CD14-positive monocyte (primary cell): ENCODE measurements around the gene SLU7. TPM values are rescaled to one million over a fixed set of nuclear protein-coding genes. Genes with fewer than 3 reads are reported as not detected.

Source experiments
- DNase-seq, 3 donors: peaks; one replicate each; pipeline ENCODE4 v3.0.0-alpha.2; 2011 to 2022
- H2AFZ ChIP-seq: 2 replicates; pipeline ENCODE4 v1.6.0; 2012; ENCODE audit warnings: mild to moderate bottlenecking, low read depth, low read length, inconsistent platforms; ENCODE audit not compliant: insufficient read depth, poor library complexity, severe bottlenecking
- H3K27ac ChIP-seq, 2 donors: 1 replicate in 1 of 2; 2 replicates in 1 of 2; pipeline ENCODE4 v1.5.1; 2012 to 2013; ENCODE audit warnings: low read length in 2 of 2, control low read depth in 1 of 2, inconsistent platforms in 1 of 2, low read depth in 1 of 2, mild to moderate bottlenecking in 1 of 2
- H3K27me3 ChIP-seq, 2 donors: one replicate each; pipeline versions ENCODE4 v1.6.0 to v1.6.1; 2011 to 2013; ENCODE audit warnings: low read length in 2 of 2; ENCODE audit not compliant: control insufficient read depth in 2 of 2, insufficient read depth in 2 of 2
- H3K36me3 ChIP-seq, 2 donors: replicated peaks in 1 of 2; 1 replicate in 1 of 2; 2 replicates in 1 of 2; pipeline versions ENCODE4 v1.5.1 to v1.6.1; 2012 to 2013; ENCODE audit warnings: low read length in 2 of 2, control low read depth in 1 of 2, inconsistent platforms in 1 of 2, mild to moderate bottlenecking in 1 of 2; ENCODE audit not compliant: insufficient read depth in 2 of 2, control insufficient read depth in 1 of 2
- H3K4me1 ChIP-seq, 2 donors: 1 replicate in 1 of 2; 2 replicates in 1 of 2; pipeline versions ENCODE4 v1.5.1 to v1.6.1; 2012 to 2013; ENCODE audit warnings: low read length in 2 of 2, control low read depth in 1 of 2, inconsistent platforms in 1 of 2, mild to moderate bottlenecking in 1 of 2, moderate library complexity in 1 of 2; ENCODE audit not compliant: insufficient read depth in 2 of 2, control insufficient read depth in 1 of 2
- H3K4me2 ChIP-seq: replicated peaks from 2 replicates; pipeline ENCODE3; 2012; ENCODE audit warnings: low read length, moderate library complexity, mild to moderate bottlenecking; ENCODE audit not compliant: poor library complexity, severe bottlenecking; ENCODE audit errors: extremely low read depth
- H3K4me3 ChIP-seq, 3 experiments: fragments of 200-600 bp in 1 of 3; sonication (generic) in 1 of 3; replicated peaks in 1 of 3; 1 replicate in 2 of 3; 2 replicates in 1 of 3; pipeline ENCODE4 v1.5.1; 2011 to 2013; ENCODE audit warnings: low read length in 3 of 3, mild to moderate bottlenecking in 3 of 3, control low read depth in 2 of 3, low read depth in 2 of 3, inconsistent platforms in 1 of 3, moderate library complexity in 1 of 3
- H3K79me2 ChIP-seq: 2 replicates; pipeline ENCODE4 v1.6.0; 2012; ENCODE audit warnings: mild to moderate bottlenecking, control low read depth, inconsistent platforms, low read length, moderate library complexity; ENCODE audit not compliant: insufficient read depth
- H3K9ac ChIP-seq: 2 replicates; pipeline ENCODE4 v1.6.0; 2017; ENCODE audit warnings: low read length, mild to moderate bottlenecking; ENCODE audit not compliant: insufficient read depth, poor library complexity, severe bottlenecking
- H3K9me3 ChIP-seq, 2 donors: replicated peaks in 1 of 2; 1 replicate in 1 of 2; 2 replicates in 1 of 2; pipeline versions ENCODE4 v1.5.1 to v1.6.1; 2012 to 2013; ENCODE audit warnings: low read length in 2 of 2, control low read depth in 1 of 2; ENCODE audit not compliant: control insufficient read depth in 1 of 2, insufficient read depth in 1 of 2
- H4K20me1 ChIP-seq: 2 replicates; pipeline ENCODE4 v1.6.0; 2012; ENCODE audit warnings: mild to moderate bottlenecking, low read length, control low read depth, moderate library complexity; ENCODE audit not compliant: insufficient read depth
- H3K27ac Mint-ChIP-seq, 7 donors: one replicate each; pipeline ENCODE4 v1.8.0; 2020; ENCODE audit warnings: mild to moderate bottlenecking in 7 of 7, mixed read lengths in 7 of 7, moderate library complexity in 6 of 7, inconsistent platforms in 2 of 7
- H3K27me3 Mint-ChIP-seq, 3 donors: one replicate each; pipeline ENCODE4 v1.8.0; 2021 to 2022; ENCODE audit warnings: low read depth in 3 of 3, mild to moderate bottlenecking in 3 of 3, mixed read lengths in 3 of 3, moderate library complexity in 3 of 3, inconsistent platforms in 1 of 3
- H3K36me3 Mint-ChIP-seq, 2 donors: one replicate each; pipeline ENCODE4 v1.8.0; 2020; ENCODE audit warnings: mixed read lengths in 2 of 2, inconsistent platforms in 1 of 2, mild to moderate bottlenecking in 1 of 2
- H3K4me1 Mint-ChIP-seq: one replicate; pipeline ENCODE4 v1.8.0; 2020; ENCODE audit warnings: mild to moderate bottlenecking, mixed read lengths
- H3K4me3 Mint-ChIP-seq, 2 donors: one replicate each; pipeline ENCODE4 v1.8.0; 2020; ENCODE audit warnings: mild to moderate bottlenecking in 2 of 2, mixed read lengths in 2 of 2, moderate library complexity in 1 of 2
- H3K9me3 Mint-ChIP-seq, 7 donors: one replicate each; pipeline ENCODE4 v1.8.0; 2020 to 2022; ENCODE audit warnings: mixed read lengths in 7 of 7, mild to moderate bottlenecking in 6 of 7, moderate library complexity in 6 of 7, inconsistent platforms in 2 of 7
- WGBS: methylation state at CpG from one replicate; pipeline ENCODE4 v1.1.5; 2013; ENCODE audit warnings: missing lambda C conversion rate; ENCODE audit not compliant: insufficient coverage; 5-methylcytosine and 5-hydroxymethylcytosine counted together
- intact Hi-C, 2 donors: fragments of 100-400 bp; cut with micrococcal nuclease; formaldehyde crosslinking; loops; one replicate each; pipeline versions ENCODE4 v1.15.0 to v1.15.1; 2023
- polyA plus RNA-seq, 3 donors: library from polyadenylated mRNA; depleted of rRNA in 1 of 3; unstranded in 2 of 3; stranded (reverse) in 1 of 3; fragments of 300-500 nt in 2 of 3; fragments of >200 nt in 1 of 3; fragmentation: Illumina TruSeq in 2 of 3; gene quantifications; 1 replicate in 2 of 3; 2 replicates in 1 of 3; pipeline ENCODE4 v1.2.3, GENCODE V29; 2012 to 2021
- TF ChIP-seq, protein P1 (sequence below): fragments of 200-600 bp; IDR thresholded peaks from one replicate; pipeline ENCODE4 v1.8.0; 2022; ENCODE audit warnings: antibody characterized with exemption, mild to moderate bottlenecking

Gene SLU7
- polyA plus RNA-seq, 3 donors: 38.4 to 61.6 (median 42.3) TPM

GRCh38 chr5:160399402-160400353 is 19.2 kb downstream of the SLU7 start, which contains the start of gene FAM200C:
Gene FAM200C (minus strand): TSS chr5:160400054. CDS start chr5:160395490, 4,564 bp downstream.
- H3K4me3 ChIP-seq: peak within 1 kb of the TSS; percentile 65 to 93 (median 71)
- H4K20me1 ChIP-seq: no peaks in the 10 kb centered on the region
- peak within 1 kb of the TSS; percentile 84 for H3K4me2 ChIP-seq
- DNase-seq: peak; percentile 70 to 85 (median 82)
- H3K36me3 ChIP-seq: peaks cover 30 to 35% of the 10 kb centered on the region in 2 donors
- peaks cover 10 to 14% of the 10 kb centered on the region in 2 donors for H3K4me1 ChIP-seq
- Mint-ChIP-seq H3K36me3 (peaks cover 27 to 29% of the 10 kb centered on the region in 2 donors), H3K27me3 (peaks cover 0 to 2% (median 0%) of the 10 kb centered on the region in 3 donors), H3K9me3 (no peaks in the 10 kb centered on the region), H3K27ac (peak within 1 kb of the TSS; percentile 64 to 87 (median 79)), H3K4me3 (peak within 1 kb of the TSS; percentile 86 to 91), H3K4me1 (peaks cover 14% of the 10 kb centered on the region)
- intact Hi-C loops: no loop called here
- H3K79me2 ChIP-seq: peaks cover 12% of the 10 kb centered on the region
- peak within 1 kb of the TSS; percentile 97 for H2AFZ ChIP-seq
- H3K27ac ChIP-seq: peak within 1 kb of the TSS in 1 of 2 donors; percentile 77
- TF ChIP-seq, protein P1, sequence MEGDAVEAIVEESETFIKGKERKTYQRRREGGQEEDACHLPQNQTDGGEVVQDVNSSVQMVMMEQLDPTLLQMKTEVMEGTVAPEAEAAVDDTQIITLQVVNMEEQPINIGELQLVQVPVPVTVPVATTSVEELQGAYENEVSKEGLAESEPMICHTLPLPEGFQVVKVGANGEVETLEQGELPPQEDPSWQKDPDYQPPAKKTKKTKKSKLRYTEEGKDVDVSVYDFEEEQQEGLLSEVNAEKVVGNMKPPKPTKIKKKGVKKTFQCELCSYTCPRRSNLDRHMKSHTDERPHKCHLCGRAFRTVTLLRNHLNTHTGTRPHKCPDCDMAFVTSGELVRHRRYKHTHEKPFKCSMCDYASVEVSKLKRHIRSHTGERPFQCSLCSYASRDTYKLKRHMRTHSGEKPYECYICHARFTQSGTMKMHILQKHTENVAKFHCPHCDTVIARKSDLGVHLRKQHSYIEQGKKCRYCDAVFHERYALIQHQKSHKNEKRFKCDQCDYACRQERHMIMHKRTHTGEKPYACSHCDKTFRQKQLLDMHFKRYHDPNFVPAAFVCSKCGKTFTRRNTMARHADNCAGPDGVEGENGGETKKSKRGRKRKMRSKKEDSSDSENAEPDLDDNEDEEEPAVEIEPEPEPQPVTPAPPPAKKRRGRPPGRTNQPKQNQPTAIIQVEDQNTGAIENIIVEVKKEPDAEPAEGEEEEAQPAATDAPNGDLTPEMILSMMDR: no peak
- 0% methylated on average over 35 of the region's 41 CpGs for WGBS
- no peaks in the 10 kb centered on the region for H3K27me3 ChIP-seq
- H3K9me3 ChIP-seq: no peaks in the 10 kb centered on the region
- H3K9ac ChIP-seq: peak within 1 kb of the TSS; percentile 84

GRCh38 chr5:160398806-160399205 is 20.1 kb downstream of the SLU7 start:
- peaks cover 21 to 27% of the 10 kb centered on the region in 2 donors for H3K36me3 ChIP-seq
- intact Hi-C loops: no loop called here
- H2AFZ ChIP-seq: no peak overlapping the region
- H3K27me3 ChIP-seq: no peaks in the 10 kb centered on the region
- no peaks in the 10 kb centered on the region for H4K20me1 ChIP-seq
- no peak overlapping the region for H3K4me2 ChIP-seq
- peaks cover 18 to 20% of the 10 kb centered on the region in 2 donors for H3K36me3 Mint-ChIP-seq
- TF ChIP-seq, protein P1: no peak
- H3K4me1 ChIP-seq: peaks cover 10 to 14% of the 10 kb centered on the region in 2 donors
- H3K9me3 ChIP-seq: no peaks in the 10 kb centered on the region
- H3K4me3 ChIP-seq: peak overlapping the region in 1 of 3 experiments; percentile 93
- H3K9me3 Mint-ChIP-seq: no peaks in the 10 kb centered on the region
- no peak overlapping the region for H3K27ac ChIP-seq
- DNase-seq: no peak
- H3K4me1 Mint-ChIP-seq: peaks cover 14% of the 10 kb centered on the region
- H3K4me3 Mint-ChIP-seq: no peak overlapping the region
- H3K27me3 Mint-ChIP-seq: peaks cover 0 to 2% (median 0%) of the 10 kb centered on the region in 3 donors
- H3K27ac Mint-ChIP-seq: peak overlapping the region in 1 of 7 donors; percentile 75
- H3K9ac ChIP-seq: no peak overlapping the region
- H3K79me2 ChIP-seq: peaks cover 12% of the 10 kb centered on the region
- no CpG with 5 or more reads among the region's 4 CpGs for WGBS
